ENCODE data around the gene ABCD2.
"Not testable (repeated sequence)": the region's sequence is repeated elsewhere in the genome, so short reads cannot be mapped to it uniquely, and the experiment has no call there.

The ABCD2 gene

DNA sequence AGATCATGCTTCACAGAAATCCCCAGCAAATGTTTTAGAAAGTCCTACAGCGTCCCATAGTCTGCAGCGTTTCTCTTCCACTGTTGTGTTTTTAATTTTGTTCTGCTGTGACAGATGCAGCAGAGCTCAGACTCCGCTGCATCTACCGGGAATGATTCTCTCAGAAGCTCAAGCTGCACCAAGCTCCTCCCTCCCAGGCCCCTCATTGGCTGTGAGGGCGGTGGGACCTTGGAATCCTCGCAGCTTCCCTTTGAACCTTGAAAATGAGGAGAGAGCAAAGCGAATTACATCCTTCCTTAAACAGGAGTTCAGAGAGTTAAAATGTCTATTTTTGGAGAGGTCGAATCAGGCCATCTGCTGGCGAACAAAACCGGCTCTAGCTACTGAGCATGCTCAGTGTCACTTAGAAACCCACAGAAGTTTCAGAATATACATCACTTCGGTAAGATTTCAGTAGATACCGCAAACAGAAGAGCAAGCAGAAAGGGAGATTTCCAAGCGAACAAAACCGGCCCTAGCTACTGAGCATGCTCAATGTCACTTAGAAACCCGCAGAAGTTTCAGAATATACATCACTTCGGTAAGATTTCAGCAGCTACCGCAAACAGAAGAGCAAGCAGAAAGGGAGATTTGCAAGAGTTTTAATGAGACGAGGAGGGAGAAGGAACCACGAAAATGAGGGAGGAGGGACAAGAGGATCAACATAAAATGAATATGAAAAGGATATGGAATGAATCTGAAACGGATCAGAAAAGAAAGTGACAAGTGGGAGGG lies at the start of gene ABCD2:
ABCD2 (minus strand) TSS at position 144 of the 774 bp plus-strand sequence. CDS start 188 bp downstream, outside the sequence.
- in situ Hi-C loops (cut with HindIII; ENCODE audit: low pct_ligation_motif_present, low pct_unique_long_range_greater_than_20kb, low sequenced_read_pairs) = no loop called here
- DNase-seq = peak; percentile 85

- in situ Hi-C loops (cut with HindIII; ENCODE audit: low pct_ligation_motif_present, low pct_unique_long_range_greater_than_20kb, low sequenced_read_pairs) = no loop called here
- DNase-seq = no peak
Observed at GRCh38 chr12:39660101-39660500, 40.5 kb upstream of the ABCD2 start.

DNA sequence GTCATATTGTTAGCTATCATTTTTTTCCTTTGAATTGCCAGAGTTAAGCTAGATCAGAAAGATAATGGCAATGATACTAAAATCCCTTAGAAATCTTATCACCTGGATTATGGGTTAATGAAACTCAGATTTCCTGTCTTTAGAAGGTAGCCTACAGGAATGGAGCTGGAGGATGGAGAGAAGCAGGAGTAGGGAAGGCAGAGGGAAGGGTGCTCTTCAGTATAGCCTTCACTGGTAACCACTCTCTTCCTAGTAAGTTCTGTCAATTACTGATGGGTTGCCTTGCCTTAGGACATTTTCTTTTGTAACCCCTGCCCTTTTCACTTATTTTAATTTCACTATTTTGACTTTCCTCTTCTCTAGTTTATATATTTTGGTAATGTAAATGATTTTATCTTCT lies 27.8 kb upstream of the ABCD2 start:
- no peak for DNase-seq
- in situ Hi-C loops (cut with HindIII; ENCODE audit: low pct_ligation_motif_present, low pct_unique_long_range_greater_than_20kb, low sequenced_read_pairs) = no loop called here

GRCh38 chr12:39646963-39647362 lies 27.4 kb upstream of the ABCD2 start:
- DNase-seq = no peak
- in situ Hi-C loops (cut with HindIII; ENCODE audit: low pct_ligation_motif_present, low pct_unique_long_range_greater_than_20kb, low sequenced_read_pairs) = no loop called here

DNA sequence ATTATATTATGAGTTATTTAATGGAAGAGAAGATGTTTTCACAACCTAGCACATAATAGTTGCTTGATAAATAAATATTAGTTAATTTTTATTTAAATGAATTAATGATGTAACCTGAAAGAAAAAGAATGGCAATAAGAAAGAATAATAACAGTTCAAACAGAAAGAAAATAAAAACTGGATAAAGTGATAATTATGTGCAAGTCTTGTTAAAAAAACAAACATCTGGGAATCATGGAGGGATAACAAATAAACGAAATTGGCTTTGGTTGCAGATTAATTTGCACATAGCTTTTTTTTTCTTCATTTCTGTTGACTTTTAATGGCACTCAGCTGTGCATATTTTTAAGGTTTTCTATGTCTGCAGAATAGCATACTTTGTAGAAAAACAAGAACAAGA lies 23.4 kb upstream of the ABCD2 start:
- DNase-seq = no peak
- in situ Hi-C loops (cut with HindIII; ENCODE audit: low pct_ligation_motif_present, low pct_unique_long_range_greater_than_20kb, low sequenced_read_pairs) = no loop called here

DNA sequence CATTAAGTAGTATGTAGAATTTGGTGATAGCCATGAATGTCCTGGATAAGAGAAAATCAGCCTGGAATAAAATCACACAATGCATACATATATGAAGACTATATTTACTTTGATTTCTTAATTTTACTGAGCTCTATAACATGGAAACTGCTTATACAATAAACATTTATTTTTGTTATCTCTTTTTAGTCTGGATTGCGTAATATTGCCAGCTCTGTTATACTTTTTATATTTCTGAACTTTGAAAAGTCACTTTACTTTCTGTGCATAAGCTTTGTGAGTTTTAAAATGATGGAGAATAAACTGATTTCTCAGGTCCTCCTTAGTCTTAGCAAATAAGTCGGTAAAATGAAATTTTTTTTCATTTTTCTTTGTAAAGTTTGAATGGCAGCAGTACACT lies 19.2 kb upstream of the ABCD2 start:
- in situ Hi-C loops (cut with HindIII; ENCODE audit: low pct_ligation_motif_present, low pct_unique_long_range_greater_than_20kb, low sequenced_read_pairs) = no loop called here
- no peak for DNase-seq

DNA sequence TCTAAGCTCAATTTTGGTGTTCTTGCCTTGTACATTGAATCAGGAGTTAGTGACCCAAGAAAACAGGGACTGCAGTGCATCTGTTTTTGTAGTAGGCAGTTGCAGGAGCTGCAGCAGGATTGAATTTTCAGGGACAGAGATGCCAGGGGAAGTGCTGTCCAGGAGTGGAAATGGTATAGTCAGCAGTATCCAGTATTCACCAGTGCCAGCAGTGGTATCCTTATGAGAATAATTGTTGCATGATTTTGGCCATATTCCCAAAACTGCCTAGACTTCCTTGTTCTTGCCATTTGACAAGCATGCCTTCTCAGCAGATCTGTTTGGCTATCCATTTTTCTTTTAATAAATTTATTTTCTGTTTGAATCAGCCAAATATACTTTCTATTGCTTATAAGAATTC lies 18.6 kb upstream of the ABCD2 start:
- in situ Hi-C loops (cut with HindIII; ENCODE audit: low pct_ligation_motif_present, low pct_unique_long_range_greater_than_20kb, low sequenced_read_pairs) = no loop called here
- DNase-seq = no peak

DNA sequence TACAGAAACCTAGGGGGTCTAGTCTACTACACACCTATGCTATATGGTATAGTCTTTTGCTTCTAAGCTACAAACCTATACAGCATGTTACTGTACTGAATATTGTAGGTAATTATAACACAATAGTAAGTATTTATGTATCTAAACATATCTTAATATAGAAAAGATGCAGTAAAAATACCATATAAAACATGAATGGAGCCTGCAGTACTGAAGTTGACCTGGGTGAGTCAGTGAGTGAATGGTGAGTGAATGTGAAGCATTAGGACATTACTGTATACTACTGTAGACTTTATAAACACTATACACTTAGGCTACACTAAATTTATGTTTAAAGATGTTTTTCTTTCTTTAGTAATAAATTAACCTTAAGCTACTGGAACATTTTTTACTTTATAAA lies 13.1 kb upstream of the ABCD2 start:
- in situ Hi-C loops (cut with HindIII; ENCODE audit: low pct_ligation_motif_present, low pct_unique_long_range_greater_than_20kb, low sequenced_read_pairs) = no loop called here
- DNase-seq = peak; percentile 13

- DNase-seq = no peak
- in situ Hi-C loops (cut with HindIII; ENCODE audit: low pct_ligation_motif_present, low pct_unique_long_range_greater_than_20kb, low sequenced_read_pairs) = no loop called here
Observed at GRCh38 chr12:39628836-39629235, 9.2 kb upstream of the ABCD2 start.

GRCh38 chr12:39627914-39628313 lies 8.3 kb upstream of the ABCD2 start:
- in situ Hi-C loops (cut with HindIII; ENCODE audit: low pct_ligation_motif_present, low pct_unique_long_range_greater_than_20kb, low sequenced_read_pairs) = no loop called here
- no peak for DNase-seq

DNA sequence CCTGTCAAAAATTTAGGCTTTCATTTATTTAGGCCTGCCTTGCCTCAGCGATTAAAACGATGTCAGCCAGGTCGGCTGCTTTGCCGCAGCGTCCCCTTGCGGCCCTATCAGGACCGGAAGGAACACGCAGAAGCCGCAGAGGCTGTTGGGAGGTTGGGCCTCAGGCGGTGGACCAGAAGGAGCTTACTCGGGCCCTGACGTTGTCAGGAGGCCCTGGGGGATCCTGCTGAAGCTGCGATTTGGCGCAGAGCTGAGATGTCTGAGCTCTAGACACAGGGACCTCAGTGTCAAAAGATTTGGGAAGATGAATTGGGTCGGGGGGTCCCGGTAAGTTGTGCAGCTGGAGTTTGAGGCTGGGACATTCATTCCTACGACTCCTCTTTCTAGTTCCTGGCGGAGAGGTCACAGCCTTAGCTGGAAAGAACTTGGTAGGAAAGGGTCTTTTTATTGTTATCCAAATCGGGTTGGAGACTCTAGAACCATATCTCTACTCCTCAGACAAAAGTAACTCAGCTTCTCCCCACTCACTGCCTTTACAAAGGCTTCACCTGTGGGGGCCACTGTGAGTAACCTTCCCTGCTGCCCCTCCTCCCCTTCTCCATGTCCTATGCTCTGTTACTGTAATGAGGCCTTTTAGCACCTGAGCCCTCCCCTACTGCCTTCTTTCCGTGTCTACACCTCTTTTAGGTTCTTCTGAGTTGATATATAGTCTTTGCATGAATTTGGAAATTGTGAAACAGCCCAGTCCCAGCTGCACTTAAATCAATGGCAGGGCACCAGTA lies 6.6 kb upstream of the ABCD2 start:
- DNase-seq = no peak
- in situ Hi-C loops (cut with HindIII; ENCODE audit: low pct_ligation_motif_present, low pct_unique_long_range_greater_than_20kb, low sequenced_read_pairs) = no loop called here

DNA sequence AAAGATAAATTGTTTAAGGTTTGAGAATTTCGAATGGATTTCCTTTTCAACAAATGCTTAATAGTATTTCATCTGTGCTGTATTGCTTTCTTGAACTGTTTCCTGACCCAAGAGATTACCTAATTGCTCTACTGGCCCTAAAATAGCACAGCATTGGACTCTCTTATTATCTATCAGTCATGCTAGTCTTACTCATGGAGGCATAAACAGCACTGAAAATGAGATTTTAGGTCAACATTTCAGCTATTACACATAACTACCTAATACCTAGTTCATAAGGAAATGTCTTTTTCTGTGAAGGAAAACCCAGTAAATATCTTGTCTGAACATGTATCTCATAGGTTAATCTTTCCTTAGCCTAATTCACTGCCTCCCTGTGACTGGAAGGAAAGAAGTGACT lies 4.3 kb upstream of the ABCD2 start:
- in situ Hi-C loops (cut with HindIII; ENCODE audit: low pct_ligation_motif_present, low pct_unique_long_range_greater_than_20kb, low sequenced_read_pairs) = no loop called here
- DNase-seq = no peak

DNA sequence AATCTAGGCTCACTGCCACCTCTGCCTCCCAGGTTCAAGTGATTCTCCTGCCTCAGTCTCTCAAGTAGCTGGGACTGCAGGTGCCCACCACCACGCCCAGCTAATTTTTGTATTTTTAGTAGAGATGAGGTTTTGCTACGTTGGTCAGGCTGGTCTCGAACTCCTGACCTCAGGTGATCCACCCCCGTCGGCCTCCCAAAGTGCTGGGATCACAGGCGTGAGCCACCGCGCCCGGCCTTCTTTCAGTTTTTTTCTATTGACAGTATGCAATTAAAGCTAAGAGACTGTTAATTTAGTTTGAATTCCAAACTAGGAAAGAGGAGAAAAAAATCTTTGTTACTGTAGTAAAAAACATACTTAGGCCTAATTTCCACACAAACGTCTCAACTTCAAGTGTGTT lies 3.6 kb upstream of the ABCD2 start:
- DNase-seq; in situ Hi-C loops (cut with HindIII; ENCODE audit: low pct_ligation_motif_present, low pct_unique_long_range_greater_than_20kb, low sequenced_read_pairs): not testable (repeated sequence)

DNA sequence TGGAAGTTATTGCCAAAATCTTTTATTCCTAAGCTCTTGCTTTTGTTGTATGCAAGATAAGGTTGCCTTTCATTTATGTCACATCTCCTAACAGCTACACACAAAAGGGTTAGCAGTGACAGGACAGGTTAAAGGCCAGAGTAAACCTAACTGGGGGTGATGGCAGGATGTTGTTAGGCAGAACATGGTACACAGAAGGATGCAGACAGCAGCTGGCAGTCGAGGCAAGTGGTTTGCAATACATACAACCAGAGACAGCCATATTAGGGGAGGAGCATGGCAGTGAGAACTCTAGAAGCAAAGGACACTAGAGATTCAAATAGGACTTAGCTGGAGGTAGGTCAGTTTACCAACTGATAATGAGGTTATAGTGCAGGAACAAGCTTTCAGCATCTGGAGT lies 2.7 kb upstream of the ABCD2 start:
- DNase-seq = no peak
- in situ Hi-C loops (cut with HindIII; ENCODE audit: low pct_ligation_motif_present, low pct_unique_long_range_greater_than_20kb, low sequenced_read_pairs) = no loop called here

GRCh38 chr12:39621670-39622069 lies 2.1 kb upstream of the ABCD2 start:
- no peak for DNase-seq
- in situ Hi-C loops (cut with HindIII; ENCODE audit: low pct_ligation_motif_present, low pct_unique_long_range_greater_than_20kb, low sequenced_read_pairs) = no loop called here

- DNase-seq = peak; percentile 22
- in situ Hi-C loops (cut with HindIII; ENCODE audit: low pct_ligation_motif_present, low pct_unique_long_range_greater_than_20kb, low sequenced_read_pairs) = no loop called here
Observed at GRCh38 chr12:39620659-39621658, 1.4 kb upstream of the ABCD2 start.

DNA sequence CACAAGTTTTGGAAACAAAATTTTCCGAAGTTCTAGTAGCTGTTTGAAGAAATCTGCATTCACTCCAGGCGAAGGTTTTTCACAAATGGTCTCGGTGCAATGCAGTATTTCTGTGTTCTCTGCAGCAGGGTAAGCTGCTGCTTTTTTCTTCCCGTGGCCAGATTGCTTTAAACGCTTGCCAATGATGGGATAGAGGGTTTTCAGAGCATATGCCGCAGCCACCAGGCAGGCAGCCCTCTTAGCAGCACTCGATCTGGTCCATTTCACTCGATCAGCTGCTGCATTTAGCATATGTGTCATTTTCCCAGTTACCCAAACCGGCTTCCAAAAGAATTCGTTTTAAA lies 315 bp downstream of the ABCD2 start:
- DNase-seq = no peak
- in situ Hi-C loops (cut with HindIII; ENCODE audit: low pct_ligation_motif_present, low pct_unique_long_range_greater_than_20kb, low sequenced_read_pairs) = no loop called here

DNA sequence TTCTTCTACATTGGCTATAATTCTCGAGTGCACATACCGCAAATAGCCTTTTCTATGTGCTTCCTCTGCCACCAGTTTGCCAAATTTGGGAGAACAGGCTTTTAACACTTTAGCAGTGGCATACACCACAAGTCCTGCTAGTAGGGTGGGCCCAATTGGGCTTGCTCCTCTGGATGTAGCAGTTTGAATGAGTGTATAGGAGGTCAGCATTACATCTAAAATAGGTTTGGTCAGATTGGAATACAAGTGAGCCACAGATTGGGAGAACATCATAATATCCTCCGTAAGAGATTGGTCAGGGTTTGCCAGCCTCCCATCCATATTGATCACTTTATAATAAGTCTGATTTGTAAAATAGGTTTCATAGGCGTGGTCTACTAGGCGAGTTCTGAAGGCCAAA lies 902 bp downstream of the ABCD2 start:
- in situ Hi-C loops (cut with HindIII; ENCODE audit: low pct_ligation_motif_present, low pct_unique_long_range_greater_than_20kb, low sequenced_read_pairs) = no loop called here
- no peak for DNase-seq

GRCh38 chr12:39617887-39618286 lies 1.7 kb downstream of the ABCD2 start:
- in situ Hi-C loops (cut with HindIII; ENCODE audit: low pct_ligation_motif_present, low pct_unique_long_range_greater_than_20kb, low sequenced_read_pairs) = no loop called here
- no peak for DNase-seq
